Bone marrow (tissue), 2 donors: ENCODE results near the gene OCRL.

Experiments
- DNase-seq, 2 donors: peaks; one replicate each; lab custom pipeline; 2025; lab: John Stamatoyannopoulos, UW

Gene OCRL

GRCh38 chrX:129540068-129540653, at the start of gene OCRL:
Gene OCRL, plus strand, starts transcription at chrX:129540259. Its CDS starts 181 bp downstream, at chrX:129540440.
- DNase-seq: peak; percentile 15 to 22

DNA sequence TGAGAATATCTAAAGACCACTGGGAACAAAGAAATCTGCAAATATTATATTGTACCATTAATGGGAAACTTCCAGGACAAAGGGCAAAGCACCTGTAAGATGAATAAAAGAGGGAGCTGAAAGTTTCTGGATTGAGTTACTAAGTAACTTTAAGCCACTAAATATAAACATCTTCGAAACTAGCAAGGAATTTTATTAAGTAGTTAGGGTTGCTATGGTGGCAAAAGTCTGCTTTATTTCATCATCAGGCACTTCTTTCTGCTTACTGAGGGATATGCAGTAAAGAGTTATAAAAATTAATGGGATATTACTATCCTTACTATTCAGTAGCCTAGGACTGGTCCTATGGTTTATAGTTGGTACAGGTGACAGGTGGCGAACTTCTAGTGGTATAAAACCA, 49.7 kb upstream of the OCRL start:
- DNase-seq: no peak

GRCh38 chrX:129493643-129494042, 46.4 kb upstream of the OCRL start:
- DNase-seq: no peak

DNA sequence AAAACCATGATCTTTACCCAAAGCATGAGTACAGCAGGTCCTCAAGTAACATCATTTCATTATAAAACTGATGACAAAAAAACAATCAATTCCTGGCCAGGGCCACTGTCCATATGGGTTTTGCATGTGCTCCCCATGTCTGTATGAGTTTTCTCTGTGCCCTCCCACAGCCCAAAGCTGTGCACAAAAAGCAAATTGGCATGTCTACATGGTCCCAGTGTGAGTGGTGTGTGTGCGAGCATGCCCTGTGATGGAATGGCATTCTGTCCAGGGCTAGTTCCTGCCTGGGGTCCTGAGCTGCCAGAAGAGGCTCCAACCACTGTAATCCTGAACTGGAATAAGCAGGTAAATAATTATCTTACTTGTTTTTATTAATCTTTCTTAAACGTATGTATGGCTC, 45.2 kb upstream of the OCRL start:
- DNase-seq: no peak

GRCh38 chrX:129495900-129496299, 44.2 kb upstream of the OCRL start:
- DNase-seq: no peak

GRCh38 chrX:129496625-129497024, 43.4 kb upstream of the OCRL start:
- no peak for DNase-seq

DNA sequence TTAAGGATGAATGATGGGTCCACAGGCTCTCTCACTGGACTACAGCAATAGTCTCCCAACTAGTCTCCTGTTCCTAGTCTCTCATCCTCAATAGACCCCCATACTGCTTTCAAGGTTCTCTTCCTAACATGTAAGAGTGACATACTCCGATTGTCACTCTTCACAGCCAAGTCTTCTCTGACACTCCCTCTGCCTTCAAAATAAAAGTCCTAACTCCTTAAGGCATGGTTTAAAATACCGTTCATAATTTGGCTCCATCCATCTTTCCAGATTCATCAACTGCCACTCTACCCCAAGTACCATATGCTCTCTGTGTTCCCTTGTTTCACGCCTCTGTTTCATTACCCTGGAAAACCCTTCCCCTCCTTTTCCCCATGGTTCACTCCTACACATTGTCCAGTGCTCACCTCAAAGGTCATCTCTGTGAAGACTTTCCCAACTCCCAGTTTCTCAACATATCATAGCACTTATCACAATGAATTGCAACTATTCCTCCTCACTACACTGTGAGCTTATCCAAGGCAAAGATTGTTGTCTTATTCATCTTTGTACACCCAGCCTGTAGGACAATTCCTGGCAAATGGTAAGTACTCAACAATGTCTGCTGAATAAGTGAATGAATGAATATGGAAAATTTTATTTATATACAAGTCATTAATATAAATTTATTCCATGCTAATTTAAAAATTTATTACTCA, 42.8 kb upstream of the OCRL start:
- no peak for DNase-seq

- DNase-seq: no peak
Observed at GRCh38 chrX:129510331-129510730, 29.7 kb upstream of the OCRL start.

- no peak for DNase-seq
Observed at GRCh38 chrX:129511689-129512088, 28.4 kb upstream of the OCRL start.

DNA sequence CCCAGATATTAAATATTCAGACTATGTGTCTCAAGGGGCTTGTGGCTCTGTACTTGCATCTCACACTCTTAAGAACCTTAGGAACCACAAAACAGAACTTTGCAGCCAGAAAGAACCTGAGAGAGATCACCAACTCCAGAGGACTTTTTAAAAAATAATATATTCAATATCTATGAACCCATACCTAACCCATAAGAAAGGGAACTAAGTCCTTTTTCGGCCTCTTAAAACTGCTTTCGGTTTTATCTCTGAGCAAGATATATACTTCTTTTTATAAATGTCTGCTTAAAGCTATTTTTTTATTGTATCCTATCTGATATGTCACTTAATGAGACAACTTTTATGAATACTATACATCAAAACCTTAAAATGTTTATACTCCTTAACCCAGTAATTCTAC, 27.6 kb upstream of the OCRL start:
- no peak for DNase-seq

DNA sequence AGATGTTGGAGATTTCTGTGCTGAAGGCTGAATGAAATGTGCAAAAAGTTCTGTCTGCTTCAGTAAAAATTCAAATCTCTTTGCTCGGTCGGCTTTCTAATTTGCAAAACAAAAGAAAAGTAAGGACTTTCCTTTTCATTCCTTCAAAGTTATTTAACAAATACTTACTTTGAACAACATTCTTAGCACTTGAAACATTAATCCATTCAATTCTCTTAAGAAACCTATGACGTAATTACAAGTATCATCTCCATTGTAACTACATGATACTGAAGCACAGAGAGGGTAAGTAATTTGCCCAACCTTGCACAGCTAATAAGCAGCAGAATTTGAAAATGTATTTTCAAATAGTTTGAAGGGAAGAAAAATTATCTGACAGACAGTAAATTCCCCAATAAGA, 23.7 kb upstream of the OCRL start:
- DNase-seq: no peak

DNA sequence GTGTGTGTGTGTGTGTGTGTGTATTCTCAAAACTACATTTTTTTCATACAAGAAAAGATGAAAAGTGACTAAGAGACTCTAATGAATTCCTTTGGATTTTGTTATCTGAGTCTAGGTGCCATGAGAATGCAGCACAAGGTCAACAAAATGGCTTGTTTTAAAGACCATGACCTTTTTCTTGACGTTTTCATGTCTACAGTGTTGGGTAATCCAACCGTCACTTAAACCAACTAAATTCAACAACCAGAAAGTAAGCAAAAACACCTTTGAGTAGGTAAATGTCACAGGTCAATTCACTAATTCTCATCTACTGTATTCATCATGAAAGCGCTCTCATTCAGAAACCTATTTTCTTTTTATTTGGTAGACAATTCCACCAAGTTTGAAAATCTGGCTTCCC, 19.9 kb upstream of the OCRL start:
- DNase-seq: no peak

- DNase-seq: no peak
Observed at GRCh38 chrX:129522184-129523078, 17.6 kb upstream of the OCRL start.

DNA sequence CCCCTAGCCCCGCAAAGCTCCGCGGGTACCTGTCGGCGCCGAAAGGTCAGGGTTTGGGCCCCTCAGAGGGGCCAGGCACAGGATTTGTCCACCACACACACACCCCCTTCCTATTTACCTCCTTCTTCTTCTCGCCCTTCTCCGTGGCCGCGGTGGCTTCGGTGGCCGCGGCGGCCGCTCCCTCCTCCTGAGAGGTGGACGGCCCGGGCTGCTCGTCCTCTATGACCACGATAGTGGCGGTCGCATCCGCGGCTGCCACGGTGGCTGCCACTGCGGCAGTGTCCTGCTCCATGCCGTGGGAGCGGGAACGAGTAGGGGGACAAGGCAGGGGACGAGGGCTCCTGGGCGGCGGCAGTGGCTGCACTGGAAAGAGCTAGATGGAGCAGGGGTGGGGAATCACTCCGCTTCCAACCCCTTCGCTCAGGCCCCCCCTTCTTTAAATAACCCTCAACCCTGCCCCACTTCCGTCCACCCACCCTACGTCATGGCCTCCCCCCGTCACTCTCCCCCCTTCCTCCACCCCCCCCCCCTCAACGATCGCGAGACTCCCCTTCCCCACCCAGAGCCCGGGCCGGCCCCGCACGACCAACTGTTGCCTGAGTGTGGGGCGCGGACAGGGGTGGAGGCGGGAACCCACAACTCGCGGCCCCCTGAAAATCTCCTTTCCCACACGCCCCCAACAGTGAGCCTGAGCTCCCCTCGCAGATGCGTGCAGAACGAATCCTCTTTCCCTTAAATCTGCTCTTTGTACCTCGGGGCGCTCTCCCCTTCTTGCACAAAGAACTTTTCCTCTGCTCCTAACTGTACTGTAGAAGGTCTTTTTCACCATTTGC, 16.8 kb upstream of the OCRL start, which contains the start of gene SMARCA1:
Gene SMARCA1, minus strand, starts transcription at position 412 of the 833 bp plus-strand sequence. Its CDS starts 120 bp downstream, at position 292.
- no peak for DNase-seq

GRCh38 chrX:129524250-129524850, 15.7 kb upstream of the OCRL start:
- DNase-seq: no peak

DNA sequence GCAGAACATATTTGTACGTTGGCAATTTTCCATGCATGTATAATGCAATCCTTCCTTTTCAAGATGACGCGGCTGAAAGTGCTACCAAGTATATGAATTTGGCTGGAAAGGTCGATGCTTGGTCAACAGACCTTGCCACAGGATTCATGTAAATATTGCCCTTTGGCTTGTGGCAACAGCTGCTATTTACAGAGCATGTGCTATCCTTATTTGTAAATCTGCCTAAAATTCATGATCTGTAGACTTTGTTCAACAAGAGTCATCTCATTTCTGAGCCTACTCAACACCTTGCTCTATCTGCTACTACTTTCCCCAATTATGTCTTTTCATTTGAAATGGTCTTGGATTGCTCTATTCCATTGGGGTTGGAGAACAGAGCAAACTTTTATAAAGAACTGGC, 14.9 kb upstream of the OCRL start:
- DNase-seq: no peak

- DNase-seq: no peak
Observed at GRCh38 chrX:129525896-129526295, 14.2 kb upstream of the OCRL start.

DNA sequence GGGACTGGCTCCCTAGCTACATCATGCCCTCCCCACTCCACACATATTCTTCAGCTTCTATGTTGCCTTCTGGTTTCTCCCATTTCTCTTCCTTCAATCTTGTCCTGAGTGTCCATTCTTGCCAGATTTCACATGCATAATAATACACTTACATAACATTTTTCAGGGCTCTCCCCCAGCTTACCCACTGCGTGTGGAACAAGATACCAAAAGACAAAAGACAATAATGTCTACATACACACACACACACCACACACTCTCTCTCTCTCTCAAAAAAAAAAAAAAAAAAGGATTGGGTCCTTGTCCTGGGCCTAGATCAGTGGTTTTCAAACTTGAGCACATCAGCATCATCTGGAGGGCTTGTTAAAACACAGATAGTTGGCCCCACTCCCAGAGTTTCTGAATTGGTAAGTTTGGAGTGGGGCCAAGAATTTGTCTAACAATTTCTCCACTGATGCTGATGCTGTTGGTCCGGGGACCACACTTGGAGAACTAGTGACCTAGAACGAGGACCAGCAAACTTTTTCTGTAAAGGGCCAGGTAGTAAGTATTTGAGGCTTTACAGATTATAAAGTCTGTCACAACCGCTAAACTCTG, 10.3 kb upstream of the OCRL start:
- no peak for DNase-seq

- no peak for DNase-seq
Observed at GRCh38 chrX:129530410-129530809, 9.6 kb upstream of the OCRL start.

GRCh38 chrX:129531132-129531531, 8.9 kb upstream of the OCRL start:
- DNase-seq: no peak
